HL-60/S4 treated with retinoic acid at 250 ng/mL for 4 days and 3 days (cell line): ENCODE results near the gene XRCC3.

Experiments
- in situ Hi-C: fragments of 300-500 bp; cut with MboI; formaldehyde crosslinking; loops from 2 replicates; pipeline ENCODE4 v1.7.0; 2022; ENCODE audit warnings: low sequenced_read_pairs

The XRCC3 gene

DNA sequence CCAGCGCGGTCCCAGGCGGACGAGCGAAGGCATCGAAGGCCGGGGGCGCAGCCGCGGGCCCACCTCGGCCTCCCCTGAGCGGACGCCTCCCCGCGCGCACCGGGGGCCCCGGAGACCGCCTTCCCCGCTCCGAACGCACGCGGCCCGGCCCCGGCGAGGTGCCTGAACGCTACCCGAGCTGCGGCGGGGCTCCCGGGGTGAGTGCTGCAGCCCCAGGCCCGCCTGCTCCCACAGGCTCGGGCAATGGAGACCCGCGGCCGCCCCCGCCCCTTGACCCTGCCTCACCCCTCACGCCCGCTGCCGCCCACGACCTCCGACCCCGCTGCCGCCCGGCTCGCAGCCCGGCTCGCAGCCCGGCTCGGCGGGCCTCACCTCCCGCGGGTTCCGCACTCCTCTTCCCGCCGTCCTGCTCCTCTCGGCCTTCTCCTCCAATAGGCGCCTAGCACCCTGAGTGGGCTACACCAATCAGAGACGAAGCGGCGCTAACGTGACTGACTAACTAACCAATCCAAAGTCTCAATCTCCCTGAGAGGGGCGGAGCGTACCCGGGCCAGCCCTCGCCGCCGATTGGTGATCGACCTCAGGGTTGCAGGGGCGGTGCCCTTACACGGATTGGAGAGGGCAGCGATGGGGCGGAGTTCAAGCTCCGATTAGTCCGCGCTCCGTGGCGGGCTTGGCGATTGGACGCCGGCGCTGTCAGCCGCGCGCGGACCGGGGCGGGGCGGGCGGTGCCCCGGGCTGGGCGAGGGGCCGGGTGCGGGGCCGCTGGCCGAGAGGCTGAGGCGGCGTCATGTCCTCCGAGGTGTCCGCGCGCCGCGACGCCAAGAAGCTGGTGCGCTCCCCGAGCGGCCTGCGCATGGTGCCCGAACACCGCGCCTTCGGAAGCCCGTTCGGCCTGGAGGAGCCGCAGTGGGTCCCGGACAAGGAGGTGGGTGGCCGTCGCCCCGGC, at the start of gene XRCC3, which contains the start of gene ZFYVE21:
Gene XRCC3, minus strand, starts transcription at position 400 of the 949 bp plus-strand sequence. CDS start 4,364 bp downstream, outside the sequence.
Gene ZFYVE21, plus strand, starts transcription at position 759 of the 949 bp plus-strand sequence. Its CDS starts 32 bp downstream, at position 791.
- in situ Hi-C loops = no loop called here

DNA sequence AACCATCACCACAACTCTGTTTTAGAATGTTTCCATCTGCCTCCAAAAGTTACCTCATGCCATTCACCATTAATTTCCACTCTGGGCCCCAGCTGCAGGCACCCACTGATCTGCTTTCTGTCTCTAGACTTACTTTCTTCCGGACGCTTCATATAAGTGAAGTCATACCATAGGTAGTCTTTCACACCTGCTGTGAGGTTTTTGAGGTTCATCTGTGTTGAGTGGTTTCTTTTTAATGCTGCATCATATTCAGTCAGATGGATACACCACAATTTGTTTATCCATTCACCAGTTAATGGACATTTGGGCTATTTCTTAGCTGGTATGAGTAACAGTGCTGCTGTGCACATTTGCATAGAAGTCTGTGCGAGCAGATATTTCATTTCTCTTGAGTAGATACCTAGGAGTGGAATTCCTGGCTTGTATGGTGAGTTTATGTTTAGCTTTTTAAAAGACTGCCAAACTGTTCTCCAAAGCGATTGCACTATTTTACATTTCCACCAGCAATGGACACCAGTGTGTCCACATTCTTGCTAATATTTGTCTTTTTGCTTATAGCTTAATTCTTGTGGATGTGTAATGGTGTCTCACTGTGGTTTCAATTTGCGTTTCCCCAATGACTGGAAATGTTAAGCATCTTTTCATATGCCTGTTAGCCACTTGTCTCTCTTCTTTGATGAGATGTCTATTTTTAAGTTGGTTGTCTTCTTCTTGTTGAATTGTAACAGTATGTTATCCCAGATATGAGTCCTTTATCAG, 48.7 kb upstream of the XRCC3 start:
- in situ Hi-C loops = no loop called here

DNA sequence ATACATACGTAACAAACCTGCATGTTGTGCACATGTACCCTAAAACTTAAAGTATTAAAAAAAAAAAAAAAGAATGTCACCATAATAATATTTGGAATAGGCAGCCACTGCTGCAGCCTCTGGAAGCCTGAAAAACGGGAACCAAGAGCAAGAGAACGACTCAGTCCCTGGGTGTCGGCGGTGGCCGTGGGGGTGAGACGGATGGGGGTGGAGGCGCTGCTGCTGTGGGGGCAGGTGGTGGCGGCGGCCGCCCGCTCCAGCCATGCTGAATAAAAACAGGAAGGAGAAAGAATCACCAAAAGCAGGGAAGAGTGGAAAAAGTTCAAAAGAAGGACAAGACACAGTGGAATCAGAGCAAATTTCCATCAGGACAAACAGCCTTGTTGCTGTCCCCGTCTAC, 47.3 kb upstream of the XRCC3 start:
- in situ Hi-C loops = no loop called here

DNA sequence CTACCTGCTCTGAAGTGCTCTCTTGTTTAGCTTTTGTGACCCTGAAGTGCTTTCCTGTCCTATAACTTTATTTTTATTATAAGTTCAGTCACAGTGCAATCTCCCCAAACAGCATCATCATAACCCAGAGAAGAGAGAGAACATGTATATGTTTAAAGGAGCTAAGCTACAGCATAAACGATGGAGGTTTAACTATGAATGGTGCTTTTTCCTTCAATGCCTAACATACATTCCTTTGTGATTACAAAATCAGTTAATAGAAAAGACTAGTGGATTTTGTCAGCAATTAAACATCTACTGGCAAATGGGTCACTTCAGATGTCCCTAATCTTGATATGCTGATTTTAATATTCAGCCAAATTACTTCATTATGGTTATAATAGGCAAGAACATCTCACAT, 46.8 kb upstream of the XRCC3 start:
- in situ Hi-C loops = no loop called here

DNA sequence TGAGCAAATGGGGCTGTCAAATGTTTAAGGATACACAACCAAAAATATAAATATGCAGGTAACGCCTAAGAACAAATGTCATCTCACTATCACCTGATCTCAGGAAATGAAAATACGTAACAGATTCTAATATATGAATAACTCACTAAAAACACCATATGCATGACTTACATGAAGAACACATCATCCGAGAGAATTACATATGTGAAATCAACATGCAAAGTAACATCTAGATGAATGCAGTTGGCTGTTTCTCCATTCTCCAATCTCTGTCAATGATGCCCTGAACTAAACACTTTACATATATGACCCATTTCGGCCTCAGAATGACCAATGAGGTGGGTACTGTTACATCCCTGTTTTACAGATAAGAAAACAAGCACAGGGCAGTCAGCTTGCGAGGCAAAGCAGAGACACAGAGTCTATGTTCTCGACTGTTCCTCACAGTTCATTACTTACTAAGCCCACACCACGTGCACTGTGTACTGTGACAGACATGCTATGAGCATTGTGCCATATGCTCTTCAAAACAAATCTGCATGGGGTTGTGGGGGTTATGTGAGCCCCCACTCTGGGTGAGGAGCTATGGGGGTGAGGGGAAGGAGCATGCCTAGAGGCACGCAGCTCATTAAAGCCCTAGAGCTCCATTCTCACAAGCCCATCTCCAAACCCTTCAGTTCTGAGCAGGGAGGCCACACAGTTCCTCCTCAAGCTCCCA, 43.0 kb upstream of the XRCC3 start:
- in situ Hi-C loops = no loop called here

DNA sequence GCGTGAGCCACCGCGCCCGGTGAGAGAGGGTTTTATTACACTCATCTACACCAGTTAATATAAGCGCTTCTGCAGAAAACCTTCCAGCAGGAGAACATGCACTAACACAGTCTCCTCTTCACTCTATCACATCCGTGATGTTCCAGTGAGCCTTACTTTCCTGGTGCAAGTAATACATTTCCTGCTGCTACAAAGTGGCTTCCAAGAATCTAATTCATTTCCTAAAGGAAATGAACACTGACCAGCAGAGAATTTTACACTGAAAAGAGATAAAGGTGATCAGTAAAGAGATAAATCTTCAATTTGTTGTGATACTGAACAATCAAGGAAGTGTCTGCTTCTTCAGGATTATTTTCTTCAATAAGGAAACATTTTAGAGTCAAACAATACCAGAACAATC, 39.8 kb upstream of the XRCC3 start:
- in situ Hi-C loops = no loop called here

DNA sequence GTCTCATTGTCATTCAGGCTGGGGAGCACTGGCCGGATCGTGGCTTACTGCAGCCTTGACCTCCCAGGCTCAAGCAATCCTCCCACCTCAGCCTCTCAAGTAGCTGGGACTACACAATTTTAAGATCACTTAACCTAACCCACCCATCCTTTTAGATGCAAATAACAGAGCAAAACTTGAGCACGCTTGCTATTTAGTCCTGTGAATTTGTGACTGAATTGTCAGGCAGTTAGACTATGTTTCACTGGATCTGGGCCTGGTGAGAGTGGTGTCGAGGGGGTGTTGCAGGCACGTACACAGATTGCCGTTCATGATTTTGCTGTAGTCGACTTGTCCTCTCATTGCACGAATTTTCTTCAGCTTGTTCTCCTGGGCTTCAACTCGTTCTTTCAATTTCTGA, 38.5 kb upstream of the XRCC3 start:
- in situ Hi-C loops = no loop called here

DNA sequence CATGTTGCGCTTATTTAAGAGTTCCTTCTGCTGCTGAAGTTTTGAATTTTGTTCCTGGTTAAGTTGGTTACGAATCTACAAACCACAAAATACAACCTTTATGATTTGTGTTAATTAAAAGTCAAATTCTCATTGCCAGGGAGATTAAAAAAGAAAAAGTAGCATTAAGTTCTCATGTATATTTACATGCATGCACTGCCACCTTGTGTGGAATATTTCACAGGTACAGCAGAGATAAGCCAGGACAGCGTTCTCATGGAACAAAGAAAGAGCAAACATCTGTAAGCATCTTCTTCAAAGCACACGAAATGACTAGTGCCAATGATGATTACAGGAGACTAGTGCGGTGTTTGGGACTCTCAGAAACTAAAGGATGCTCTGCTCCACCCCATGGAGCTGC, 34.6 kb upstream of the XRCC3 start:
- in situ Hi-C loops = no loop called here

DNA sequence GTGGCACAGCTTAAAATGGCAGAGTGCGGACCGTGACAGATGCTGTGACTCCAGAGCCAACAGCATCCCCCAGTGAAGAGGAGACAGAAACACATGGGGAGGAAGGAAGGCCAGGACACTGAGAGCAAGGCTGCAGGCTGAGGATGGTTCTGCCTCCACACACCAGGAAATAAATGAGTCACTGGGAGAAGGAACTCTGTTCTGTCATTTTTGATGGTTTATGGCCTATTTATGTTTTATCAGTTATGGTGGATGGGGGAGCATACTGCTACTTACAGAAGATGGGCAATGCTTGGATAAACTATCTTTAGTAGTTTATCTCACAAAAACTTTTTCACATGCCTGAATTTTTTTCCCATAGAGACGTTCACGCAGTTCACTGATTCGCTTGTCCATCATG, 34.2 kb upstream of the XRCC3 start:
- in situ Hi-C loops = no loop called here

DNA sequence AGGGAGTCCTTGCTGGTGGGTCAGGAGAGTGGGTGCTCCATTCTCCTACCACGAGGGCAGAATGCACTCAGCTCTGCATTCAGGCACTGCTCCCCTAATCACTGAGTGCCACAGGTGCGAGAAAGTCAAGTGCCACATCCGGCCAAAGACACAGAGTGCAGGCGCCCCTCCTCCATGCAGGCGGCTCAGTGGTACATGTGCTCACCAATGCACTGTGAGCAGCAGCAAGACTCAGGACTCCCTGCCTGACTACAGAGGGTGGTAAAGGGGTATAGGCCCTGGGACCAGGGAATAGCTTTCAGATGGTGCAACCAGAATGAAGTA, 33.2 kb upstream of the XRCC3 start:
- in situ Hi-C loops = no loop called here

DNA sequence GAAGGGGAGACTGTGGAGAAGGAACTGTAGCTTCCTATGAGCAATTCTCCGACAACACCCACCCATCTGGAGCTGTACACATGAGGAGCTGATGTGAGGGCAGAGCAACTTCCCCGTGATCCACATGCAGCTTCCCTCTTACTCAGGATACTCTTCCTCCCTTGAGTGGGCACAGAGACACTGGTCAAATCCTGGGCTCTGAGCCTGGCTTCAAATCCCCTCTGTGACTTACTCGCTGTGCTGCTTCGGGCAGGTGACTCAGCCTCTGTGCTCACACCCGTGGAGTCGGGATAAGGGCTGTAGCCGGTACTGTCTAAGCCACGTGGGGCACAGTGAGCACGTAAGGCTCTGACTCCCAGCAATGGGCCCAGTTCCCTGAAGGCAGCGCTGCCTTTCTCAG, 31.4 kb upstream of the XRCC3 start:
- in situ Hi-C loops = no loop called here

DNA sequence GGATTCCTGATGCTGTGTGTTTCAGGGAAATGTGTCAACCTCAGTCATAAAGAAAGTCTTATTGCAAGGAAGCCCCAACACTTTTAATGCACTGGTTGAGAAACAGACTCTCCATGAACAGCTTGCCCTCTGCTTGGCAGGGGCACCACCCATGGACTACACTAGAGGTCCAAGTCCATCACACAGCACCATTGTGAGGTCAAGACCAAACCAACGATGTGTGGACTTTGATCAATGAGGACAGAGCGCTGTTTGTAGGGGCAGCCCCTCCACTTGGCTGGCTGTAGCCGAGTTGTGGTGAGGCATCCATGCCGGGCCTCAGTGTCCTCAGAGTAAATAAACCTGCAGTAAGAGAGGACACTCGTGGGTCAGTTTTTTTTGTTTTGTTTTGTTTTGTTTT, 30.2 kb upstream of the XRCC3 start:
- in situ Hi-C loops = no loop called here

DNA sequence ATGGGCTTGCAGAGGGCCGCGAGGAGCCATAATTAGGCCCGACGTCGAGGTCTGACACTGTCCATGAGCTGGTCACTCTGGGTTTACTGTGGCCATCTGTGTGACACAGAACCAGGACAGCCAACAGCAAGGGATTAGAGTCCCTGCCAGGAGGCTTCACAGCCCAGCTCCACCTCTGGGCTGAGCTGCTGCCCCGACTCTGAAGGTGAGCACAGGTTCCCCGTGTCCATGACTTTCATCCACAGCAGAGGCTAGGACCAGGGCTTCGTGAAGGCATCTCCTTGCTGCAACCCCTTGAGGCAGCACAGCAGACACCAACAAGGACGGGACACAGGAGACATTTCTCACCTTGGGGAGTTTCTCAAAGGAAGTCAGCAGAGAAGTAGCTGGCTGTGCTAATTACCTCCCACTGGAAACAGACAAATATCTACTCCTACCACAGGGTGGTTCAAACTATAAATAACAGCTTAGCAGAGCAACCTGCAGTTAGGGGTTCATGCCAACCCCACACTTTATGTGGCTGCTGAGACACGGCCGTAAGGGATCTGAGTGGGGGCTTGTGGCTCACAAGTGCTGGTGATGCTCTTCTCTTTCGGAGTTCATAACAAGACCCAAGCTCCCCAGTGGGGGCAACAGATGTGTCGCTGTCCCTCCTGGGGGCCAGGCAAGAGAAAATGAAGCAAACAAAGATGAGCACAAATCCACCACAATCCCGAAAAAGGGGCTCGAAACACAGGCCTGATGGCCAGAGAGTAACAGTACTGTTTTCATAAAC, 29.6 kb upstream of the XRCC3 start:
- in situ Hi-C loops = no loop called here

DNA sequence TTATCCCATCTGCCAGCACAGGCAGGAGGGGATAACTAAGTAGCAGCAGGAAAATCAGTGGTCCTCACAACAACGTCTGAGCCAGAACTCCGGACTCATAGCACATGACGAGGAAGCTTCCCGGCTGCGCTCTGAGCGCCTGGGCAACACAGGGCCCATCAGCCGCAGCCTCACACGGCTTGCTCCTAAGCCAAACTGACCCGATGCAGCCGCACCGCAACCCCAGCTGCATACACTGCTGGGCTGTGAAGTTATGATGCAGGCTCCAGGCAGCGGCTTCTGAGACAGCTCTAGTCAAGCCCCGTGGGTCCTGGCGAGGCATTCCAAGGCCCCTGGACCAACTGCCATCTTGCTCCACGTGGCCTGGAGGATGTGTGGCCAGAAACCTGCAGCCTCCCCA, 28.4 kb upstream of the XRCC3 start:
- in situ Hi-C loops = no loop called here

DNA sequence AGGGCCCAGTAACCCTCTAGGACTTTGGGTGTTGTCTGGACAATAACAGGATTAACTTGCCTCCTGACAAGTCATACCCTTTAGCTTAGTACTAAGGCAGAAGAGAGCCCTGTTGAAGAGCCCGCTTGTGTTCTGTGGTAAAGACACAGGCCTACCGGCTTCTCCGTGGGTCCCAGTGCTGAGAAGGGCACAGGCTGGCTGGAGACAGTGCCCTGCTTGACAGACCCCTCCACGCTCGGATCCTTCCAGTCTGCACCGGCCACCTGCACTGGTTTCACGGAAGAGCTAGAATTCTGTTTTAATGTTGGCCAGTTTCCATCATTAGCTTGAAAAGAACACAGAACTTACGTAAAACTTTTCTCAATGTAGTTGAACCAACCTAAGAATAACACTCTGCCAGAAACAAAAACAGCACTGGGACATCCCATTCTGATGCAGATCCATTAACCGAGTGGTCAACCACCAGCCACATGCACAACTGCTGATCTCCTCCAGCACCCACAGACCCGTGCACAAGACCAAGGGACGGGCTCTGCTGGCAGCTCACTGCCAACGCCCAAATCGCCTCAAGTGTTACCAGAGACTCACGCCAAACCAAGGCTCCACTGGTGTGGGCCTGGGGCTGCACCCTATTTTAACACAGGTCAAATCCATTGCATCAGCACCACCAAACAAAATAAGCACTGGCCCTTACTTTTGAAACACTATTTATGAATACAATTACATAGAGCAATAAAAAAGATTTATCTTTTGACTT, 27.4 kb upstream of the XRCC3 start:
- in situ Hi-C loops = no loop called here

DNA sequence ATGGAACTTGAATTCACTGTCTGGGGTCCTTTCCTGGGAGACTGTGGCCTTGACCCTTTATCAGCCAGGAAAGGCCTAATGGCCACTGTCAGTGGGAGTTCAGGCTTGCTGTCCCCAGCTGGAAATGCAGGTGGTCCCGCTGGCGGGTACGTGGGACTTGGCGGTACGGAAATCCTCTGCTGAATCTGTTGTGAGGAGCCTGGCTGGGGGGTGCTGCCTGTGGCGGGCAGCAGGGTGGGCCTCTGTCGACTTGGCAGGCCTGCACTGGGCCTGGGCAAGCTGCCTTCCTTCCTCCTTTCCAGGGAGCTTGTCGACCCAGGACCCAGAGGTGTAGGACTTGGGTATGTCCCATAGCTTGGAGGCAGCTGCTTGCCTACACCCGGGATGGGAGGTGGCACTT, 26.6 kb upstream of the XRCC3 start:
- in situ Hi-C loops = no loop called here

DNA sequence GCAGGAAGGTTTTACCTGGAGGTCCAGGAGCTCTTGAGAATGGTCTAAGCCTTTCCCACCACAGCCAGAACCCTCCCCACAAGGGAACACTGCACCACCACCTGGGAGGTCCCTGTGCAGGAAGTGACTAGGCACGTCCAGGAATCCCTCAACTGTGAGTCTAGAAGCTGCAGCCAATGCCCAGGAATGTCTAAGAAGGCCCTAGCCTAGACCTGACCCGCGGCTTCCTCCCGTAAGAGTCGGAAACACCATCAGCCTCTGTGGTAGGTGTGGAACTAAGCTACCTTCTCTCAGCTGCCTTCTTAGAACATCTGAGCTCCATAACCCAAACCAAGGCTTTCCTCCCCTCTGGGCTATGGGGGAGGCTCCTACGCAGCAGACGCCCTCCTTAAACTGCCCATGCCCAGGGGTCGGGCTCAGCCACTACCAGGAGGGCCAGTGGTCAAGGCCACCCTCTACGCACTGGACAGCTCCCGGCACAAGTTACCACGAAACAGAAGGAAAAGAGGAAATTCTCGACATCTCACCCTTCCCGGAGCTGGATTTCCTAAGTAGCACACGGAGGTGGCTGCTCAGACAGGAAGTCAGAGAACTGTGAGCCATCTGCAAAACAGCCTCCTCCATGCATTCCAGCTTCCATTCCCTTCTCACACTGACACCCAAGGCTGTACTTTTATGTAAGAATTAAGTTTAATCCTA, 25.9 kb upstream of the XRCC3 start:
- in situ Hi-C loops = no loop called here

DNA sequence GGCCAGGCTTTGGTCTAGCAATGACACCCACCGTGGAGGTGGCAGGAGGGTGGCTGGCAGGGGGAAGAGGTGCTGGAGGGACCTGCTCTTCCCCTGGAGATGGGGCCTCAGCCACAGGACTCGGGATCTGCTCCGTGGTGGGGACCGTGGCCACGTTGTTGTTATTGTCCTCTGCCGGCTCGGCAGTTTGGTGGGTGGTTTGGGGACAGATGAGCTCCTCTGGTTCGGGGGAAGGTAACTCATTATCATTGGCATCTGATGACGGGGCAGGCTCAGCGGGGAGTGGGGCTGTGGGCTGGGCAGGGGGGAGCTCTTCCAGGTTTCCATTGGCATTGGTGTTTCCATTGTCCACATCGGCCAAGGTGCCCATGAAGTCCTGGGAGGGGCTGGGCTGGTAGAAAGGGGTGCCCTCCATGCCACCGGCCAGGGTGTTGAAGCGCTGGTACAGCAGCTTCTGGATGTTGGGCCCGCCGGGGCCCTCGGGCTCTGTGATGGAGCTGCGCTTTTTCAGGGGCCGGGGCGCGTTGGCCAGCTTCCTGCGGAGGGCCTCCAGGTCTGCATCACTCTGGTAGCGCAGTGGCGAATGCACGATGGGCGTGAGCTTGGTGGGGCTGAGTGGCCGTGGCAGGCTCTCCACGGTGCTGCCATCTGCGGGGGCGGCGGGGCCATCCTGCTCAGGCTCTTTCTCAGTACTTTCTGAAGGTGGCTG, 24.7 kb upstream of the XRCC3 start:
- in situ Hi-C loops = no loop called here

DNA sequence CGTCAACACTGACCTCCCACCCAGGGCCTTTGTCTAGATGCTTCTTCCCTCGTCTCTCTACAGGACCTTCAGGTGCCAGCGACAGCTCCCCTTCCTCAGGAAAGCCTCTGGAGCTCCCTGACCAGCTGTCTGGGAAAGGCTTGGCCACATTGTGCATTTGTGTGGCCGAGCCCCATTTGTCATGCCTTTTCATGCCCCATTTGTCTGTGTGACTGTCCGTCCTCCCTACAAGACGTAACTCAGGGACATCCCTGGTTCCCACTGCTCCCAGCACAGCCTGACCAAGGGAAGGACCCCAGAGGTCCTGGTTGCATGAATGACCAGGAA, 24.2 kb upstream of the XRCC3 start:
- in situ Hi-C loops = no loop called here
